ENCODE data around the gene GORASP1.

The GORASP1 gene

GRCh38 chr3:39137991-39138803 lies 30.8 kb upstream of the GORASP1 start:
- H3K27ac ChIP-seq (ENCODE audit: low read depth, low read length) = no peak overlapping the region
- H3K4me1 ChIP-seq (ENCODE audit: control insufficient read depth, insufficient read depth, low read length) = peaks cover 12% of the 10 kb centered on the region
- no peaks in the 10 kb centered on the region for H3K27me3 ChIP-seq (ENCODE audit: control insufficient read depth, insufficient read depth, low read length)
- H3K36me3 ChIP-seq (ENCODE audit: control insufficient read depth, insufficient read depth, low read length) = peaks cover 18% of the 10 kb centered on the region
- no peak overlapping the region for H3K4me3 ChIP-seq (ENCODE audit: low read length)
- H3K9ac ChIP-seq (ENCODE audit: low read length) = no peak overlapping the region

DNA sequence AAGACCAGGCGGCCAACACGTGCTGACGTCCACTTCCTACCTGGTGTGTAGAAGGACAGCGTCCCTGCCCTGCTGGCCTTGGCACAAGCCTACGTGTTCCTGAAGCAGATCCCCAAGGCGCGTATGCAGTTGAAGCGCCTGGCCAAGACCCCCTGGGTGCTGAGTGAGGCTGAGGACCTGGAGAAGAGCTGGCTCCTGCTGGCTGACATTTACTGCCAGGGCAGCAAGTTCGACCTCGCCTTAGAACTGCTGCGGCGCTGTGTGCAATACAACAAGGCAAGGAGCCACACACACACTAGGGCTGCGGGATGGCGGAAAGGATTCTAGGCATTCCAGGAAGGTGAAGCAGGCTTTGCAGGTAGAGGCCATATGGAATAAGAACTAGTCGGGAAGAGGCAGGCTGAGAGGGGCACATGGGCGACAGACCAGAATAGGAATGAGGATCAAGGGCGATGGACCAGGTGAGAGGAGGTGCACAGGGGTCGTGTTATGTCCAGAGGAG lies 30.1 kb upstream of the GORASP1 start:
- Histone ChIP-seq H3K4me1 (ENCODE audit: control insufficient read depth, insufficient read depth, low read length) (peaks cover 12% of the 10 kb centered on the region), H3K27me3 (ENCODE audit: control insufficient read depth, insufficient read depth, low read length) (no peaks in the 10 kb centered on the region), H3K27ac (ENCODE audit: low read depth, low read length) (no peak overlapping the region), H3K9ac (ENCODE audit: low read length) (no peak overlapping the region), H3K36me3 (ENCODE audit: control insufficient read depth, insufficient read depth, low read length) (peaks cover 11% of the 10 kb centered on the region), H3K4me3 (ENCODE audit: low read length) (no peak overlapping the region)

DNA sequence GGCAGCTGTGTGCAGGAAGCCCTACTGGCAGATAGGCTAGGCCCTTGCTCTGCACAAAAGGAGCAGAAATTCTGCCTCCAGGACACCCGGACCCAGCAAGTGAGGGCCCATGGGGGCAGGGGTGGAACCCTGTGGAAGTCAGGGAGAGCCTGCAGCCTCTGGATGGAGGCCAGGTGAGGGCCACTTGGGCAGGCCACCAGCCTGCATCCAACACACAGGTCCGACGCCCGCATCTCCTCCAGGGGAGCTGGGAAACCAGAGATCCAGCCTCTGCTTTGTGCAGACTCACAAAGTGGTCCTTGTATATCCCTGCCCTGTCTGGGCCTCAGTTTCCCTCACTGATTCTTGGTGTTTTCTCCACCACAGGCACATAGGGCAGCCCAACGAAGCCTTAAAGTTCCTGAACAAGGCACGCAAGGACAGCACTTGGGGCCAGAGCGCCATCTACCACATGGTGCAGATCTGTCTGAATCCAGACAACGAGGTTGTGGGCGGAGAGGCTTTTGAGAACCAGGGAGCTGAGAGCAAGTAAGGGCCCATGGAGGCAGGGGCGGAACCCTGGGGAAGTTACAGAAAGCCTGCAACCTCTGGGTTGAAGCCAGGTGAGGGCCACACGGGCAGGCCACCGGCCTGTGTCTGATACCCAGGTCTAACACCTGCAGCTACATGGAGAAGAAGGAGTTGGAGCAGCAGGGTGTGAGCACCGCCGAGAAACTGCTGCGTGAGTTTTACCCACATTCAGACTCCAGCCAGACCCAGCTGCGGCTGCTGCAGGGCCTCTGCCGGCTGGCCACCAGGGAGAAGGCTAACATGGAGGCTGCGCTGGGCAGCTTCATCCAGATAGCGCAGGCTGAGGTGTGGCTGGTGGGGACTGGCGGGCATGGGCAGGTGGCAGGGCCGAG lies 29.4 kb upstream of the GORASP1 start:
- H3K9ac ChIP-seq (ENCODE audit: low read length) = no peak overlapping the region
- peaks cover 5% of the 10 kb centered on the region for H3K36me3 ChIP-seq (ENCODE audit: control insufficient read depth, insufficient read depth, low read length)
- no peaks in the 10 kb centered on the region for H3K27me3 ChIP-seq (ENCODE audit: control insufficient read depth, insufficient read depth, low read length)
- no peak overlapping the region for H3K4me3 ChIP-seq (ENCODE audit: low read length)
- H3K27ac ChIP-seq (ENCODE audit: low read depth, low read length) = no peak overlapping the region
- peaks cover 12% of the 10 kb centered on the region for H3K4me1 ChIP-seq (ENCODE audit: control insufficient read depth, insufficient read depth, low read length)

- Histone ChIP-seq H3K36me3 (ENCODE audit: control insufficient read depth, insufficient read depth, low read length) (no peaks in the 10 kb centered on the region), H3K9ac (ENCODE audit: low read length) (no peak overlapping the region), H3K27ac (ENCODE audit: low read depth, low read length) (no peak overlapping the region), H3K27me3 (ENCODE audit: control insufficient read depth, insufficient read depth, low read length) (no peaks in the 10 kb centered on the region), H3K4me1 (ENCODE audit: control insufficient read depth, insufficient read depth, low read length) (peaks cover 3% of the 10 kb centered on the region), H3K4me3 (ENCODE audit: low read length) (no peak overlapping the region)
Measured at GRCh38 chr3:39135170-39135805, 27.9 kb upstream of the GORASP1 start.

DNA sequence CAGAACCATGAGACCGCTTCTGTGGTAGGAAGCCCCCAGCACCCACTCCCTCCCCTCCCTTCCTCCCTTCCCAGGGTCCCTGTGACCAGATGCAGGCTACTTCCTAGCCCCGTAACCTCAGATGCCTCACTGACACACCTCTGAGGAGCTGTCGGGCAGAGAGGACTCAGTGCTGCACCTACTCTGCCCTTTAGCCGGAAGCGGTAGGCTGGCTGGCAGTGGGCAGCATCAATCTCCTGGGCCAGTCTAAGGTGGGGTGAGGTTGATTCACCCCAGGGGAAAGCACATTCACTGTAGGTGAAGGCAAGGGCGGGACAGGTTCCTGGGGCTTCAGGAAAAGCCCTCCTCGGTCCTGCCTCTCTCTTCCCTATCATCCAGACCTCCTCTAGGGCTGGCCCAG lies 26.9 kb upstream of the GORASP1 start:
- no peak overlapping the region for H3K4me3 ChIP-seq (ENCODE audit: low read length)
- H3K4me1 ChIP-seq (ENCODE audit: control insufficient read depth, insufficient read depth, low read length) = peaks cover 3% of the 10 kb centered on the region
- H3K36me3 ChIP-seq (ENCODE audit: control insufficient read depth, insufficient read depth, low read length) = no peaks in the 10 kb centered on the region
- H3K27ac ChIP-seq (ENCODE audit: low read depth, low read length) = no peak overlapping the region
- no peaks in the 10 kb centered on the region for H3K27me3 ChIP-seq (ENCODE audit: control insufficient read depth, insufficient read depth, low read length)
- H3K9ac ChIP-seq (ENCODE audit: low read length) = no peak overlapping the region

DNA sequence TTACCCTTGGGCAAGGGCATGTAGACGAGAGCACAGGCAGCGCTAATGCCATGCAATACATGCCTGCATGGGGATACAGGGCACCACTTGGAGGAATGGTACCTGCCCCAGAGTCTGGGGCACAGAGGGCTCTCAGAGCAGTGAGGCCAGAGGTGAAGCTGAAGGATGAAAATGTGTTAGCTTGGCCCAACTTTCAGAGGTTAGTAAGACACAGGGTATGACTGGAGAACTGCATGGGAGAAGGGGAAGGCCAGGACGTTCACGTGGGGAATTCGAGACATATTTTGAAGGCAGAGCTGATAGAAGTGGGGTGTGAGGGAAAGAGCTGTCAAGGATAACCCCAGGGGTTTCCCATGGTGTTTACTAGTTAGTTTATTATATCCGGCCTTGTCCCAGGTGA lies 26.4 kb upstream of the GORASP1 start:
- Histone ChIP-seq H3K4me3 (ENCODE audit: low read length) (no peak overlapping the region), H3K9ac (ENCODE audit: low read length) (no peak overlapping the region), H3K36me3 (ENCODE audit: control insufficient read depth, insufficient read depth, low read length) (no peaks in the 10 kb centered on the region), H3K27me3 (ENCODE audit: control insufficient read depth, insufficient read depth, low read length) (no peaks in the 10 kb centered on the region), H3K4me1 (ENCODE audit: control insufficient read depth, insufficient read depth, low read length) (peaks cover 2% of the 10 kb centered on the region), H3K27ac (ENCODE audit: low read depth, low read length) (no peak overlapping the region)

- H3K27ac ChIP-seq (ENCODE audit: low read depth, low read length) = no peak overlapping the region
- no peak overlapping the region for H3K4me3 ChIP-seq (ENCODE audit: low read length)
- no peaks in the 10 kb centered on the region for H3K4me1 ChIP-seq (ENCODE audit: control insufficient read depth, insufficient read depth, low read length)
- H3K27me3 ChIP-seq (ENCODE audit: control insufficient read depth, insufficient read depth, low read length) = no peaks in the 10 kb centered on the region
- H3K9ac ChIP-seq (ENCODE audit: low read length) = no peak overlapping the region
- no peaks in the 10 kb centered on the region for H3K36me3 ChIP-seq (ENCODE audit: control insufficient read depth, insufficient read depth, low read length)
Measured at GRCh38 chr3:39133093-39133490, 25.7 kb upstream of the GORASP1 start.

- Histone ChIP-seq H3K27ac (ENCODE audit: low read depth, low read length) (no peak overlapping the region), H3K4me1 (ENCODE audit: control insufficient read depth, insufficient read depth, low read length) (no peaks in the 10 kb centered on the region), H3K9ac (ENCODE audit: low read length) (no peak overlapping the region), H3K4me3 (ENCODE audit: low read length) (no peak overlapping the region), H3K27me3 (ENCODE audit: control insufficient read depth, insufficient read depth, low read length) (no peaks in the 10 kb centered on the region), H3K36me3 (ENCODE audit: control insufficient read depth, insufficient read depth, low read length) (no peaks in the 10 kb centered on the region)
Measured at GRCh38 chr3:39132096-39133092, 25.0 kb upstream of the GORASP1 start.

- no peaks in the 10 kb centered on the region for H3K36me3 ChIP-seq (ENCODE audit: control insufficient read depth, insufficient read depth, low read length)
- H3K27me3 ChIP-seq (ENCODE audit: control insufficient read depth, insufficient read depth, low read length) = no peaks in the 10 kb centered on the region
- H3K27ac ChIP-seq (ENCODE audit: low read depth, low read length) = no peak overlapping the region
- peaks cover 4% of the 10 kb centered on the region for H3K4me1 ChIP-seq (ENCODE audit: control insufficient read depth, insufficient read depth, low read length)
- no peak overlapping the region for H3K4me3 ChIP-seq (ENCODE audit: low read length)
- H3K9ac ChIP-seq (ENCODE audit: low read length) = no peak overlapping the region
Measured at GRCh38 chr3:39130693-39131265, 23.4 kb upstream of the GORASP1 start.

DNA sequence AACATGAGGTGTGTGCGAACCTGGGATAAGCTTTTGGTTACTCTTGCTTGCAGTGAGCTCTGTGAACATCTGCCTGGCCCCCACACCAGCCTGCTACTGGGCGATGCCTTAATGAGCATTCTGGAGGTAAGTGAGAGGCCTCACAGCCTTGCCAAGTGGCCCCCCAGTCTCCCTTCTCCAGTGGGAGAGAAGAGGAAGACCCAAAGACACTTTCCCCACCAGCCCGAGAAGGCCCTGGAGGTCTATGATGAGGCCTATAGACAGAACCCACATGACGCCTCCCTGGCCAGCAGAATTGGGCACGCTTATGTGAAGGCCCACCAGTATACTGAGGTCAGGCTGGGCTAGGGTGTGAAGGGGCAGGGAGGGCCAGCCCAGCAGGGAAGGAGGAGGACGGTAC lies 22.6 kb upstream of the GORASP1 start:
- H3K27ac ChIP-seq (ENCODE audit: low read depth, low read length) = no peak overlapping the region
- H3K9ac ChIP-seq (ENCODE audit: low read length) = no peak overlapping the region
- H3K36me3 ChIP-seq (ENCODE audit: control insufficient read depth, insufficient read depth, low read length) = no peaks in the 10 kb centered on the region
- H3K27me3 ChIP-seq (ENCODE audit: control insufficient read depth, insufficient read depth, low read length) = no peaks in the 10 kb centered on the region
- H3K4me3 ChIP-seq (ENCODE audit: low read length) = no peak overlapping the region
- H3K4me1 ChIP-seq (ENCODE audit: control insufficient read depth, insufficient read depth, low read length) = peaks cover 5% of the 10 kb centered on the region

- peaks cover 5% of the 10 kb centered on the region for H3K4me1 ChIP-seq (ENCODE audit: control insufficient read depth, insufficient read depth, low read length)
- no peaks in the 10 kb centered on the region for H3K27me3 ChIP-seq (ENCODE audit: control insufficient read depth, insufficient read depth, low read length)
- no peak overlapping the region for H3K27ac ChIP-seq (ENCODE audit: low read depth, low read length)
- no peaks in the 10 kb centered on the region for H3K36me3 ChIP-seq (ENCODE audit: control insufficient read depth, insufficient read depth, low read length)
- H3K9ac ChIP-seq (ENCODE audit: low read length) = no peak overlapping the region
- H3K4me3 ChIP-seq (ENCODE audit: low read length) = no peak overlapping the region
Measured at GRCh38 chr3:39128951-39129350, 21.5 kb upstream of the GORASP1 start.
